Large intestine (tissue), 3 donors: ENCODE data around the gene C22orf39. TPM values are rescaled to one million over a fixed set of nuclear protein-coding genes. Genes with fewer than 3 reads are reported as not detected.

ENCODE experiments used
- DNase-seq, 2 donors: peaks; one replicate each; pipeline versions ENCODE4 v3.0.0 to v3.0.0-alpha.2; 2013
- H3K27ac ChIP-seq: one replicate; pipeline ENCODE4 v1.5.1; 2013; ENCODE audit warnings: low read length
- H3K27me3 ChIP-seq: 2 replicates; pipeline ENCODE4 v1.6.1; 2013; ENCODE audit warnings: low read length; ENCODE audit not compliant: control insufficient read depth, insufficient read depth
- H3K36me3 ChIP-seq: 2 replicates; pipeline ENCODE4 v1.6.1; 2013; ENCODE audit warnings: low read length; ENCODE audit not compliant: control insufficient read depth, insufficient read depth
- H3K4me1 ChIP-seq: one replicate; pipeline ENCODE4 v1.6.1; 2013; ENCODE audit warnings: low read length; ENCODE audit not compliant: control insufficient read depth, insufficient read depth
- H3K4me3 ChIP-seq: one replicate; pipeline ENCODE4 v1.5.1; 2013; ENCODE audit warnings: low read length
- H3K9me3 ChIP-seq: one replicate; pipeline ENCODE4 v1.6.1; 2013; ENCODE audit warnings: mild to moderate bottlenecking, low read depth, low read length, moderate library complexity; ENCODE audit not compliant: control insufficient read depth
- WGBS: methylation state at CpG from one replicate; pipeline ENCODE4 v1.1.5; 2013; ENCODE audit warnings: low lambda C conversion rate; ENCODE audit not compliant: insufficient coverage; 5-methylcytosine and 5-hydroxymethylcytosine counted together
- polyA plus RNA-seq: library from polyadenylated mRNA; unstranded; fragments of 120-200 nt; gene quantifications from one replicate; pipeline ENCODE4 v1.2.1, GENCODE V29; 2013

Gene C22orf39
- polyA plus RNA-seq, 1 donor: 34.3 TPM

DNA sequence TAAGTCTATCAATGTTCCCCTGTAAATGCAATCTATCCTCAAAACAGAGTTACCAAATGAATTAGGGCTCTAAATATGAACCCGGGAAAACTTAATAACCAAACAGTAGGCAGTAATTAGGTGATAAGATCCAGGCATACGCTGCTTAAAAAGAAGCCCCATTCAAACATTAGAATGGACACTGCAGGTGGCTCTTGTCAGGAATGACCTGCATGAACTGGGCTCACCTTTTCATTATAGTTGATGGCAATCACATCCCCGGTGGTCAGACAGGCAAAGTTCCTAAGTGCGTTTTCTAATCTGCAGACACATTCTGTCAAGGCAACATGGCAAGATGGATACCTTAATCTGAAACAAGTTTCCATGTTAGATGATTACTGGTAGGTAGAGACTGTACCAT is 17.5 kb upstream of the C22orf39 start:
- H3K27ac ChIP-seq: no peak overlapping the region
- H3K9me3 ChIP-seq: no peaks in the 10 kb centered on the region
- WGBS: 80% methylated on average over 1 of the region's 4 CpGs
- peaks cover 72% of the 10 kb centered on the region for H3K36me3 ChIP-seq
- no peak overlapping the region for H3K4me3 ChIP-seq
- H3K4me1 ChIP-seq: no peaks in the 10 kb centered on the region
- H3K27me3 ChIP-seq: no peaks in the 10 kb centered on the region
- no peak for DNase-seq

- H3K36me3 ChIP-seq: peaks cover 68% of the 10 kb centered on the region
- H3K27ac ChIP-seq: no peak overlapping the region
- no peak overlapping the region for H3K4me3 ChIP-seq
- DNase-seq: no peak
- H3K9me3 ChIP-seq: no peaks in the 10 kb centered on the region
- H3K4me1 ChIP-seq: no peaks in the 10 kb centered on the region
- WGBS: no CpG with 5 or more reads among the region's 1 CpG
- no peaks in the 10 kb centered on the region for H3K27me3 ChIP-seq
These were observed 17.0 kb upstream of the C22orf39 start for GRCh38 chr22:19464546-19464945.

- no peaks in the 10 kb centered on the region for H3K4me1 ChIP-seq
- no peaks in the 10 kb centered on the region for H3K27me3 ChIP-seq
- no peak overlapping the region for H3K27ac ChIP-seq
- DNase-seq: no peak
- H3K9me3 ChIP-seq: no peaks in the 10 kb centered on the region
- 90% methylated on average over 2 of the region's 7 CpGs for WGBS
- peaks cover 61% of the 10 kb centered on the region for H3K36me3 ChIP-seq
- H3K4me3 ChIP-seq: no peak overlapping the region
These were observed 16.3 kb upstream of the C22orf39 start for GRCh38 chr22:19463491-19464469.

DNA sequence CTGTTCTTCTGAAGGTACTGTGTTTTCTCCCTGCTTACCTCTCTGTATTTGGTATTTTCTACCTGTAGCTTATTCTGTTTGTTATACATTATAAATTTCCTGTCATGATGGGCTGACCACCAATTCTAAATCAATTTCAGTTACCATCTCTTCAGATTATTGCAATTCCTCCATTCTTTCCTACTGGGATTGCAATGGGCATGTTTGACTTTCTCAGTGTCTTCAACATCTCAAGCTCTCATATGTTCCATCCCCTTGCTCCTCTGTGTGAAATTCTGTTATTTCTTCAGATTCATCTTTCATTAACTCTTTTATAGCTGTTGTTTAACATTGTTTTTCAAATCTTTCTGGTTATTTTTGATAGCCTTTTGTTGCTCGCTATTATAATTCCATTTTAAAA is 15.5 kb upstream of the C22orf39 start:
- WGBS: 100% methylated on average over 1 of the region's 1 CpG

GRCh38 chr22:19461506-19461905 is 14.0 kb upstream of the C22orf39 start:
- WGBS: no CpG with 5 or more reads among the region's 1 CpG
- DNase-seq: no peak
- no peak overlapping the region for H3K4me3 ChIP-seq
- H3K36me3 ChIP-seq: peaks cover 50% of the 10 kb centered on the region
- no peak overlapping the region for H3K27ac ChIP-seq
- H3K9me3 ChIP-seq: no peaks in the 10 kb centered on the region
- H3K4me1 ChIP-seq: no peaks in the 10 kb centered on the region
- no peaks in the 10 kb centered on the region for H3K27me3 ChIP-seq

More for the DNA sequence above, 15.5 kb upstream of the C22orf39 start:
- H3K36me3 ChIP-seq: peaks cover 55% of the 10 kb centered on the region
- H3K9me3 ChIP-seq: no peaks in the 10 kb centered on the region
- no peak overlapping the region for H3K27ac ChIP-seq
- no peak for DNase-seq
- no peaks in the 10 kb centered on the region for H3K27me3 ChIP-seq
- no peak overlapping the region for H3K4me3 ChIP-seq
- H3K4me1 ChIP-seq: no peaks in the 10 kb centered on the region

DNA sequence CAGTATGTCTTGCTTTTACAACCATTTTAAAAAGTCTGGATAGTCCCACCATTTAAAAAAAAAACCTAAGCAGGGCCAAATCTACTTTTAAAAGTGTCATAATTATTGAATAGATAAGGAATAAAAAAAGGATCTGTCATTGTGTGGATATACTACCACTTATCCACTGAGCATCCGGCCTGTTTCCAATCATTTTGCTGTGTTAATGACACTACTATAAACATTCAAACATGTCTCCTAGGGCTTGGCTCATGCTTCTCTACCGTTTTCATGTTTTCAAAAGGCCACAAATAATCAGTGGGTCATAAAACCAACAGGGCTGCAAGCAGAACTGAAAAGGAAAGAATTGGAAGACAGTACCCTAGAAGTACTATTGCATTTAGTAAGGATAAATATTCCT is 12.5 kb upstream of the C22orf39 start:
- WGBS: 100% methylated on average over 1 of the region's 2 CpGs

GRCh38 chr22:19457828-19458428 is 10.4 kb upstream of the C22orf39 start:
- Histone ChIP-seq H3K27ac (no peak overlapping the region), H3K4me1 (no peaks in the 10 kb centered on the region), H3K27me3 (no peaks in the 10 kb centered on the region), H3K36me3 (peaks cover 60% of the 10 kb centered on the region), H3K4me3 (no peak overlapping the region), H3K9me3 (no peaks in the 10 kb centered on the region)
- WGBS: 100% methylated on average over 1 of the region's 8 CpGs
- DNase-seq: no peak

More for the DNA sequence above, 12.5 kb upstream of the C22orf39 start:
- Histone ChIP-seq H3K27me3 (no peaks in the 10 kb centered on the region), H3K4me1 (no peaks in the 10 kb centered on the region), H3K9me3 (no peaks in the 10 kb centered on the region), H3K4me3 (no peak overlapping the region), H3K36me3 (peaks cover 53% of the 10 kb centered on the region), H3K27ac (no peak overlapping the region)
- no peak for DNase-seq

GRCh38 chr22:19456541-19456940 is 9.0 kb upstream of the C22orf39 start:
- no peaks in the 10 kb centered on the region for H3K9me3 ChIP-seq
- H3K4me1 ChIP-seq: no peaks in the 10 kb centered on the region
- no peak overlapping the region for H3K27ac ChIP-seq
- no peak for DNase-seq
- no CpG with 5 or more reads among the region's 10 CpGs for WGBS
- H3K27me3 ChIP-seq: no peaks in the 10 kb centered on the region
- no peak overlapping the region for H3K4me3 ChIP-seq
- peaks cover 65% of the 10 kb centered on the region for H3K36me3 ChIP-seq

GRCh38 chr22:19455585-19456370 is 8.3 kb upstream of the C22orf39 start:
- no CpG with 5 or more reads among the region's 4 CpGs for WGBS
- Histone ChIP-seq H3K36me3 (peaks cover 65% of the 10 kb centered on the region), H3K4me3 (no peak overlapping the region), H3K4me1 (no peaks in the 10 kb centered on the region), H3K27ac (no peak overlapping the region), H3K27me3 (no peaks in the 10 kb centered on the region), H3K9me3 (no peaks in the 10 kb centered on the region)
- DNase-seq: no peak

DNA sequence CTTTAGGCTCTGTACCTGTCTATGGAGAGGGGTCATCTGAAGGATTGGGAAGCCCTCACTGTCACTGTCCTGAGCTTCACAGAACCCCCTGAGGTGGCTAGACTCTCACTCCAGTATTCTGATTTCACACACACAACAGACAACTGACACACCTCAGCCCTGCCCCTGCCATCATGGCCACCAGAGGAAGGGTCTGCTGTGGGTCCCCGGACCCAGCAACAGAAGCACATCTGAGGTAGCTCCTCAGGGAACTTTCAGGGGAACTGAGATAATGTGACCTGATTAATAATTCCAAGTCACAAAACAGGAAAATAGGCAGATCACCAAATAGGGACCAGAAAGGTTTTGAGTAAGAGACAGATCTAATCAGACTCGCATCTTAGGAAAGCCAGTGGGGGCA is 7.5 kb upstream of the C22orf39 start:
- 100% methylated on average over 1 of the region's 2 CpGs for WGBS
- Histone ChIP-seq H3K36me3 (peaks cover 66% of the 10 kb centered on the region), H3K9me3 (no peaks in the 10 kb centered on the region), H3K27ac (no peak overlapping the region), H3K4me1 (no peaks in the 10 kb centered on the region), H3K4me3 (no peak overlapping the region), H3K27me3 (no peaks in the 10 kb centered on the region)
- DNase-seq: no peak
